ENCODE results near the gene KLF16. TPM values are rescaled to one million over a fixed set of nuclear protein-coding genes. Genes with fewer than 3 reads are reported as not detected.
"Not testable (repeated sequence)": the region's sequence is repeated elsewhere in the genome, so short reads cannot be mapped to it uniquely, and the experiment has no call there.

Gene KLF16
- total RNA-seq: 3.7 and 5.6 TPM in 2 replicates

DNA sequence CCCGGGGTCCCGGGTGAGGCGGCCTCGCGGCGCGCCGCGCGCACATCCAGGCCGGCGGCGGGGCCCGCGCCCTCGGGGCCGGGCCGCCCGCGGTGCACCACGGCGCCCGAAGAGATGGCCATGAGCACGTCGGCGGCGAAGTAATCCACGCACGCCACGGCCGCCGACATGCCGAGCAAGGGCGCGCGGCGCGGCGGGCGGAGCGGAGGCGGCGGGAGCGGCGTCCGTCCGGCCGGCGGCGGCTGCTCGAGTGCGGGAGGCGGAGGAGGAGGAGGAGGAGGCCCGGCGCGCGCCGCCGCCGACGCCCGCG is at the start of gene KLF16:
Gene KLF16, minus strand, starts transcription at position 252 of the 310 bp plus-strand sequence. Its CDS starts 82 bp downstream, at position 170.
- DNase-seq (ENCODE audit: low read depth in 2 of 2): no peak

DNA sequence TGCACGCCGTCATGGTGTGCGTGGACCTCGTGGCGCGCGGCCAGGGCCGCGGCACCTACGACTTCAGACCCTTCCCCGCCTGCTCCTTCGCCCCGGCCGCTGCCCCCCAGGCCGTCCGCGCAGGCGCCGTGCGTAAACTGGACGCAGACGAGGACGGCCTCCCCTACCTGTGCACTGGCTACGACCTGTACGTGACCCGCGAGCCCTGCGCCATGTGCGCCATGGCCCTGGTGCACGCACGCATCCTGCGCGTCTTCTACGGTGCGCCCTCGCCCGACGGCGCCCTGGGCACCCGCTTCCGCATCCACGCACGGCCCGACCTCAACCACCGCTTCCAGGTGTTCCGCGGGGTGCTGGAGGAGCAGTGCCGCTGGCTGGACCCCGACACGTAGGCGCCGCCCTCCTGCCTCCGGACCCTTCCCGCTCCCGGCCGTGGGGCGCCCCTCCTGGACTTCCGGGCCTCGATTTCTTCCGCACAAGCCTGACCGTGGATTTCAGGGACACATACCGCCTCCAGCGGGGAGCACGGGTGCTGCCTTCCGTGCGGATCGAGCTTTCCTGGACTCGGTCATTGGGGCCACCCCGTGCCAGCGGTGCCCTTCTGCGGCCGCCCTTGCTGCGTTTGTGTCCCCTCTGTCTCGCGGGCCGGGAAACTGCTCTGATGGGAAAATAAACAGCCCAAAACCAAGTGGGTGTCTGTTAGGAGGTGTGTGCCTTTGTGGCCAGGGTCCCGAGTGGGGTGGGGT is 49.6 kb upstream of the KLF16 start:
- no peak for DNase-seq (ENCODE audit: low read depth in 2 of 2)

DNA sequence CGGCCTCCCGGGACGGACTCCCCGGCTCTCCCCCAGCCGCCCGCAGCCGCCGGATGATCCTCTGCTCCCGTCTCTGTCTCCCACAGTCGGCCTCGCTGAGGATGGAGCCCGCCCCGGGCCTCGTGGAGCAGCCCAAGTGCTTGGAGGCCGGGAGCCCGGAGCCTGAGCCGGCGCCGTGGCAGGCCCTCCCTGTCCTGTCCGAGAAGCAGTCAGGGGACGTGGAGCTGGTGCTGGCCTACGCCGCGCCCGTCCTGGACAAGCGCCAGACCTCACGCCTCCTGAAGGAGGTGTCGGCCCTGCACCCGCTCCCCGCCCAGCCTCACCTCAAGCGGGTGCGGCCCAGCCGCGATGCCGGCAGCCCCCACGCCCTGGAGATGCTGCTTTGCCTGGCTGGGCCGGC is 48.6 kb upstream of the KLF16 start:
- DNase-seq (ENCODE audit: low read depth in 2 of 2): no peak

GRCh38 chr19:1911098-1911497 is 47.7 kb upstream of the KLF16 start:
- DNase-seq (ENCODE audit: low read depth in 2 of 2): no peak

GRCh38 chr19:1910177-1910576 is 46.8 kb upstream of the KLF16 start:
- no peak for DNase-seq (ENCODE audit: low read depth in 2 of 2)

- DNase-seq (ENCODE audit: low read depth in 2 of 2): no peak
These were observed 46.3 kb upstream of the KLF16 start for GRCh38 chr19:1909761-1910080.

DNA sequence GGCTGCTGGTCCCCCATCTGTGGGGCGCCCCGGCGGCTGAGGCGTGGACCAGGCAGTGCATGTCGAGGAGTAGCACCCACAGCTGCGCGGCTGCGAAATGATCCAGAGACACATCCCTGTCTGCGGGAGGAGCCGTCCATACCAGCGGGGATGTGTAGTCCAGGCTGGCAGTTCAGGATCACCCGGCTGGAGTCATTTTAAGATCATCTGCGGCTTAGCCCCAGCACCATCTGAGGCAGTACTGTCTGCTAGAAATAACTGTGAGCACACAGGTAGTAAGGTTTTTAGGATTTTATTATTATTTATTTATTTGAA is 44.9 kb upstream of the KLF16 start:
- DNase-seq (ENCODE audit: low read depth in 2 of 2): no peak

GRCh38 chr19:1907563-1908363 is 44.4 kb upstream of the KLF16 start:
- DNase-seq (ENCODE audit: low read depth in 2 of 2): peak in 1 of 2 donors; percentile 38

DNA sequence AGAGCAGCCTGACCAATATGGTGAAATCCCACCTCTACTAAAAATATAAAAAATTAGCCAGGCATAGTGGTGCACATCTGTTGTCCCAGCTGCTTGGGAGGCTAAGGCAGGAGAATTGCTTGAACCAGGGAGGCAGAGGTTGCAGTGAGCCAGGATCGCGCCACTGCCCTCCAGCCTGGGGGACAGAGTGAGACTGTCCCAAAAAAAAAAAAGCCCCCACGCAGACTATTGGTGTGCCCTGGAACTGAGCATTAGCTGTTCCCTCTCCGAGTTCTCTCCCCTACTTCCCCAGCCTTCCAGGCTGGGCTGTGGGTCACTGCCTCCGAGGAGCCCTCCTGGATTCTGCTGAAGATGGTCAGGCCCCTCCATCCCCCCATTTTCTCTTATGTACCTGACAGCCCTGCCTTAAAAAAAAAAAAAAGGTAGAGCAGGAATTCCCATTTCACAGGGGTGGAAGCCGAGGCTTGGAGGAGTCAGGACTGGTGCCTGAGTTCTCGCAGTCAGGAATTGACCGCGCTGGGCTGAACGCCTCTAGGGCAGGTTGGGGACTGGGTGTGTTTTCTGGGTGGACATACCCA is 43.7 kb upstream of the KLF16 start:
- no peak for DNase-seq (ENCODE audit: low read depth in 2 of 2)

DNA sequence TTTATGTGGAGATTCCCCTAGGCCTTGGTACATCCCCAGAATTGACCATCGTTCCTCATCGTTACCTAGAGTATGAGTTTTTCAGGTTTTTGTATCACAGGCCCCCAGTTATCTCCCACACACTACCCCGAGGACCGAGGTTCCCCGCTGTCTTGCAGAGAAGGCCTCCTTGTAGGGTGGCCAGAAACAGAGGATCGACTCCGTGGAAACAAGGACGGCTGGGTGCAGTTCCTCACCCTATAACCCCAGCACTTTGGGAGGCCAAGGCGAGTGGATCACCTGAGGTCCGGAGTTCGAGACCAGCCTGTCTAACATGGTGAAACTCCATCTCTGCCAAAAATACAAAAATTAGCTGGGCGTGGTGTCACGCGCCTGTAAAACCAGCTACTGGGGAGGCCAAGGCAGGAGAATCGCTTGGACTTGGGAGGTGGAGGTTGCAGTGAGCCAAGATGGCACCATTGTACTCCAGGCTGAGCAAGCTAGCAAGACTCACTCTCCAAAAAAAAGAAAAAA is 42.5 kb upstream of the KLF16 start:
- no peak for DNase-seq (ENCODE audit: low read depth in 2 of 2)

DNA sequence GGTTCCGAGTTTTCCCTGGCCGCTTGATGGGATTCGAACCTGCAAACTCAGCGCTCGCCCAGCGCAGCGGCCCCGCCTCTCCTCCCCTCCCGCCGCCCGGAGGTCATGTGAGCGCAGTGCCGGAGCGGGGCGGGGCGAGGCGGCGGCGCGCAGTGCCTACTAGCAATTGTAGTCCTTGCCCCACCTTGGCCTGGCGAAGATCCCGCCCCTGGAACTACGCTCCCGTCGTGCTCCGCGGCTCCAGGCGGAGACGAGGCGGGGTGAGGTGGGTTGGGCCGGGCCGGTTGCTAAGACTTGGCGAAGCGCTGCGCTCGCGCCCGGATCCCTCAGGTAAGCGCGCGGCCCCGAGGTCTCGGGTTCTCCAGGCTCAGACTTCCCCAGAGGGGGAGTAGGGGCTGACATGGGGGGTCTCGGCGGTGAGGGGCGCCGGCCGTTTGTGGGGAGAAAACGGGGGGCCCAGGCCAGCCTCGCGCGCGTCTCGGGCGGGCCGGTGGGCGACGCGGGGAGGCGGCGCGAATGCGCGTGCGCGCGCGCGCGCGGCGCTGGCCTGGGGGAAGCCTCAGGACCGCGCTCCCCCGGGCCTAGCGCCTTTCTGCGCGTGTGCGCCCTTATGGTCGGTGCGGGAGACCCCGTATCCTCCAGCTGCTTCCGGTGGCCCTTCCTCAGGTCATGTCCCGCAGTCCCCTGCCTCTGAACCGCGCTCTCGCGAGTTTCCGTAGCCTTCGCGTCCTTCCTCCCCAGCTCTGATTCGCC is 41.9 kb upstream of the KLF16 start, which contains the start of the genes ADAT3 and SCAMP4:
Gene ADAT3, plus strand, starts transcription at position 290 of the 753 bp plus-strand sequence. CDS start 6,649 bp downstream, outside the sequence.
Gene SCAMP4, plus strand, starts transcription at position 290 of the 753 bp plus-strand sequence. CDS start 9,621 bp downstream, outside the sequence.
- DNase-seq (ENCODE audit: low read depth in 2 of 2): peak; percentile 99 to 100

GRCh38 chr19:1904860-1905109 is 41.4 kb upstream of the KLF16 start:
- DNase-seq (ENCODE audit: low read depth in 2 of 2): no peak

DNA sequence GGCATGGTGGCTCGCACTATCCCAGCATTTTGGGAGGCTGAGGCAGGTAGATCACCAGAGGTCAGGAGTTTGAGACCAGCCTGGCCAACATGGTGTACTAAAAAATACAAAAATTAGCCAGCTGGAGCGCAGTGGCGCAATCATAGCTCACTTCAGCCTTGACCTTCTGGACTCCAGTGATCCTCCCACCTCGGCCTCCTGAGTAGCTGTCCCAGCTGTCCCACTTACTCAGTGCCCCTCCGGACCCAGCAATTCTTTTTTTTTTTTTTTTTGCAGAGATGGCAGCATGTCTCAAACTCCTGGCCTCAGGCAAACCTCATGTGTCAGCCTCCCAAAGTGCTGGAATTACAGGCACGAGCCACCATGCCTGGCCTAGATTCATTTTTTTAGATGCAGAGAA is 39.5 kb upstream of the KLF16 start:
- DNase-seq (ENCODE audit: low read depth in 2 of 2): no peak

- no peak for DNase-seq (ENCODE audit: low read depth in 2 of 2)
These were observed 38.6 kb upstream of the KLF16 start for GRCh38 chr19:1901940-1902404.

GRCh38 chr19:1896508-1896907 is 33.1 kb upstream of the KLF16 start:
- DNase-seq (ENCODE audit: low read depth in 2 of 2): no peak

DNA sequence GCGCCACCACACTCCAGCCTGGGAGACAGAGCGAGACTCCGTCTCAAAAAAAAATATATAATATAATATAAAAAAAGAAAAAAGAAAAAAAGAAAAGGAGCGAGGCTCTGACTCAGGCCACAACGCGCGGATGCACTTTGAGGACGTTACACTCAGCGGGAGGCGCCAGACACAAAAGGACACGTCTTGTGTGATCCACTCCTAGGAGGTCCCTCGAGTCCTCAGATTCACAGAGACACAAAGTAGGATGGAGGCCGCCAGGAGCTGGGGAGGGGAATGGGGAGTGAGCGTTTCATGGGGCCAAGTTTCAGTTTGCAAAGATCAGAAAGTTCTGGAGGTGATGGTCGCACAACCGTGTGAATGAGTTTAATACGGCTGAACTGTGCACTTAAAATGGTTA is 30.4 kb upstream of the KLF16 start:
- DNase-seq (ENCODE audit: low read depth in 2 of 2): no peak

- no peak for DNase-seq (ENCODE audit: low read depth in 2 of 2)
These were observed 26.5 kb upstream of the KLF16 start for GRCh38 chr19:1889907-1890306.

DNA sequence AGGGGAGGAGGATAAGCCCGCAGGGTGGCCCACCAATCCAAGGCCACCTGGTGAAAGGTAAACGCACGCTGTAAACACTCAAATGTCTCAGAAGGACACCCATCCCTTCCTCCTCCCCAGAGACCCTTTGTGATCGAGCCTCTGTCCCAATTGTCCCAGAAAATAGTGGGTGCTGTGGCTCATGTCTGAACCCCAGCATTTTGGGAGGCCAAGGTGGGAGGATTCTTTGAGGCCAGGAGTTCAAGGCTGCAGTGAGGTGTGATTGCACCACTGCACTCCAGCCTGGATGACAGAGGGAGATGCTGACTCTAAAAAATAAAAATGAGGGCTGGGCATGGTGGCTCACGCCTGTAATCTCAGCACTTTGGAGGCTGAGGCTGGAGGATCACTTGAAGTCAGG is 25.0 kb upstream of the KLF16 start:
- no peak for DNase-seq (ENCODE audit: low read depth in 2 of 2)

DNA sequence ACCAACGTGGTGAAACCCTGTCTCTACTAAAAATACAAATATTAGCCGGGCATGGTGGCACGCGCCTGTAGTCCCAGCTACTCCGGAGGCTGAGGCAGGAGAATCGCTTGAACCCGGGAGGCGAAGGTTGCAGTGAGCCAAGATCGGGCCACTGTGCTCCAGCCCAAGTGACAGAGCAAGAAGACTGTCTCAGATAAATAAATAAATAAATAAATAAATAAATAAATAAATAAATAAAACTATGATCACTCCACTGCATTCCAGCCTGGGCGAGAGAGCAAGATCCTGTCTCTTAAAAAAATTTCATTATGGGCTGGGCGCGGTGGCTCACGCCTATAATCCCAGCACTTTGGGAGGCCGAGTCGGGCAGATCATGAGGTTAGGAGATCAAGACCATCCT is 23.0 kb upstream of the KLF16 start:
- not testable (repeated sequence) for DNase-seq (ENCODE audit: low read depth in 2 of 2)

- peak; percentile 94 to 96 for DNase-seq (ENCODE audit: low read depth in 2 of 2)
These were observed 22.2 kb upstream of the KLF16 start, which contains the start of gene ABHD17A for GRCh38 chr19:1885398-1886119. Gene ABHD17A, minus strand, starts transcription at chr19:1885496. Its CDS starts 3,930 bp downstream, at chr19:1881566.

DNA sequence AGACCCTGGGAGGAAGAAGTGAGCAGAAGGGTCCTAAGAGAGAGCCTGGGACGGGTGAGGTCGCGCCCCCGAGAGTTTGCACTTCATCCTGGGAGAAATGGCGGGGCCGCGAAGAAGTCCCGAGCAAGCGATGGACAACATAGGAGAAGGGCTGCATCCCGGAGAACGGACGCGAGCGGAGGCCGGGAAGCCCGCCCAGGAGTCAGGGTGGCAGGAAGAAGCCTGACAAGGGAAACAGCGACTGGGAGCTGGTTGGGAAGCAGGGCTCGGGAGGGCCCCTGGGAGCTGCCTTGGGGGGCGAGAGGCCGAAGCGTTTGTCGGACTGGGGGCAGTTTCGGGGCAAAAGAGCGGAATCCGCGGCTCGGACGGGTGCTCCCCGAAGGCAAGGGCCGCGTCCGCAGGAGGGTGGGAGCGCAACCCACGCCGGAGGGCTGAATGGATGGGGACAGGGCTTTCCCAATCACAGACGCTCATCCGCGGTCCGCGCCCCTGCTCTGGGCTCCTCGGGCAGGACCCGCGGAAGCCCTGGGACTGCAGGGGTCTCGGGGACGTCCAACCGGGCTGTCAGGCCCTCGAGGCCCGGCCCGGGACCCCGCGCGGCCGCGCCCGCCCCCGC is 21.4 kb upstream of the KLF16 start:
- DNase-seq (ENCODE audit: low read depth in 2 of 2): no peak
